Activated B cell treated with CpG ODN at 0.5 μM for 24 hours (primary cell): ENCODE results near the gene MMP2. TPM values are rescaled to one million over a fixed set of nuclear protein-coding genes. Genes with fewer than 3 reads are reported as not detected.

Source experiments
- ATAC-seq: fragments of 200-7000 bp; cut with Tn5 transposase; one replicate; pipeline ENCODE4 v1.10.0; 2021; ENCODE audit warnings: low read depth, mild to moderate bottlenecking, moderate library complexity
- CTCF ChIA-PET: fragments of 350-600 bp; sonication (Branson Sonifier 250); formaldehyde crosslinking; loops from one replicate; lab custom pipeline; 2021; ENCODE audit warnings: antibody characterized with exemption; lab: Charles Lee
- POLR2A ChIA-PET: fragments of 350-600 bp; sonication (Branson Sonifier 250); formaldehyde crosslinking; loops from one replicate; lab custom pipeline; 2021; ENCODE audit warnings: antibody characterized with exemption; lab: Charles Lee
- DNase-seq: peaks from one replicate; pipeline ENCODE4 v3.0.0; 2022
- H3K27ac Mint-ChIP-seq: one replicate; pipeline ENCODE4 v1.8.0; 2020; ENCODE audit warnings: mixed read lengths
- H3K27me3 Mint-ChIP-seq: one replicate; pipeline ENCODE4 v1.8.0; 2021; ENCODE audit warnings: mixed read lengths
- H3K36me3 Mint-ChIP-seq: one replicate; pipeline ENCODE4 v1.8.0; 2021; ENCODE audit warnings: low read depth, mixed read lengths
- H3K4me1 Mint-ChIP-seq: one replicate; pipeline ENCODE4 v1.8.0; 2021; ENCODE audit warnings: mixed read lengths
- H3K4me3 Mint-ChIP-seq: one replicate; pipeline ENCODE4 v1.8.0; 2020; ENCODE audit warnings: mild to moderate bottlenecking, mixed read lengths
- H3K9me3 Mint-ChIP-seq: one replicate; pipeline ENCODE4 v1.8.0; 2020; ENCODE audit warnings: mixed read lengths
- CTCF ChIP-seq: fragments of 200-600 bp; IDR thresholded peaks from one replicate; pipeline ENCODE4 v1.8.0; 2022; ENCODE audit warnings: antibody characterized with exemption, mild to moderate bottlenecking
- intact Hi-C: fragments of 100-400 bp; cut with micrococcal nuclease; formaldehyde crosslinking; loops from one replicate; pipeline ENCODE4 v1.15.1; 2024
- total RNA-seq: library from RNA; stranded (reverse); gene quantifications from 2 replicates; pipeline ENCODE4 v1.2.3, GENCODE V29; 2022

The MMP2 gene
- total RNA-seq, 1 donor from 2014 or later, result not detected

- ATAC-seq, result no peak
- CTCF ChIA-PET, result no interaction called here
Observed at GRCh38 chr16:55508271-55508921, 29.4 kb downstream of the MMP2 start.

GRCh38 chr16:55508941-55509931, 30.2 kb downstream of the MMP2 start, which contains the start of gene LPCAT2:
LPCAT2 (plus strand) TSS chr16:55509072; CDS start chr16:55509182, 110 bp downstream.
- Mint-ChIP-seq H3K27me3 (peaks cover 29% of the 10 kb centered on the region), H3K4me3 (peak within 1 kb of the TSS; percentile 73), H3K27ac (no peak within 1 kb of the TSS), H3K4me1 (peaks cover 19% of the 10 kb centered on the region), H3K9me3 (peaks cover 14% of the 10 kb centered on the region), H3K36me3 (no peaks in the 10 kb centered on the region)
- CTCF ChIA-PET, result no interaction called here
- intact Hi-C loops, result no loop called here
- TF ChIP-seq CTCF, result no peak
- peak; percentile 20 for DNase-seq
- peak; percentile 80 for ATAC-seq
- POLR2A ChIA-PET, result no interaction called here

More at GRCh38 chr16:55508271-55508921, 29.4 kb downstream of the MMP2 start:
- no peak overlapping the region for H3K27ac Mint-ChIP-seq
- H3K4me3 Mint-ChIP-seq, result peak overlapping the region; percentile 73
- peaks cover 19% of the 10 kb centered on the region for H3K4me1 Mint-ChIP-seq
- peaks cover 14% of the 10 kb centered on the region for H3K9me3 Mint-ChIP-seq
- no peak for DNase-seq
- H3K27me3 Mint-ChIP-seq, result peaks cover 29% of the 10 kb centered on the region
- H3K36me3 Mint-ChIP-seq, result no peaks in the 10 kb centered on the region
- TF ChIP-seq CTCF, result no peak
- POLR2A ChIA-PET, result no interaction called here
- intact Hi-C loops, result no loop called here

- H3K27ac Mint-ChIP-seq, result no peak overlapping the region
- no peaks in the 10 kb centered on the region for H3K36me3 Mint-ChIP-seq
- no peak overlapping the region for H3K4me3 Mint-ChIP-seq
- peaks cover 19% of the 10 kb centered on the region for H3K4me1 Mint-ChIP-seq
- intact Hi-C loops, result no loop called here
- DNase-seq, result no peak
- peaks cover 14% of the 10 kb centered on the region for H3K9me3 Mint-ChIP-seq
- no peak for ATAC-seq
- TF ChIP-seq CTCF, result no peak
- ChIA-PET POLR2A (no interaction called here), CTCF (no interaction called here)
- peaks cover 29% of the 10 kb centered on the region for H3K27me3 Mint-ChIP-seq
Observed at GRCh38 chr16:55510185-55510805, 31.3 kb downstream of the MMP2 start.

- no peak overlapping the region for H3K27ac Mint-ChIP-seq
- H3K4me1 Mint-ChIP-seq, result peaks cover 19% of the 10 kb centered on the region
- no peak for DNase-seq
- TF ChIP-seq CTCF, result no peak
- H3K27me3 Mint-ChIP-seq, result peaks cover 17% of the 10 kb centered on the region
- ATAC-seq, result no peak
- H3K4me3 Mint-ChIP-seq, result no peak overlapping the region
- intact Hi-C loops, result no loop called here
- no peaks in the 10 kb centered on the region for H3K36me3 Mint-ChIP-seq
- CTCF ChIA-PET, result no interaction called here
- POLR2A ChIA-PET, result no interaction called here
- H3K9me3 Mint-ChIP-seq, result peaks cover 14% of the 10 kb centered on the region
Observed at GRCh38 chr16:55512941-55513340, 33.9 kb downstream of the MMP2 start.
